Right cardiac atrium (tissue), 5 donors: ENCODE data around the gene LRRC37A. TPM values are rescaled to one million over a fixed set of nuclear protein-coding genes. Genes with fewer than 3 reads are reported as not detected.
"Not testable (repeated sequence)": the region's sequence is repeated elsewhere in the genome, so short reads cannot be mapped to it uniquely, and the experiment has no call there.

Source experiments
- ATAC-seq, 2 donors: fragments of 200-7000 bp; cut with Tn5 transposase; one replicate each; pipeline versions ENCODE4 v1.8.0 to v1.9.1; 2020; ENCODE audit warnings: moderate library complexity in 2 of 2, mild to moderate bottlenecking in 1 of 2
- DNase-seq, 3 donors: peaks; one replicate each; pipeline ENCODE4 v3.0.0-alpha.2; 2020
- H3K27ac ChIP-seq: one replicate; pipeline ENCODE4 v1.5.1; 2013; ENCODE audit warnings: mild to moderate bottlenecking, low read length, control low read depth, moderate library complexity
- H3K27me3 ChIP-seq: one replicate; pipeline ENCODE4 v1.6.1; 2013; ENCODE audit not compliant: control insufficient read depth, insufficient read depth
- H3K4me1 ChIP-seq: one replicate; pipeline ENCODE4 v1.6.1; 2013; ENCODE audit warnings: low read length; ENCODE audit not compliant: control insufficient read depth, insufficient read depth
- H3K4me3 ChIP-seq: one replicate; pipeline ENCODE4 v1.5.1; 2013; ENCODE audit warnings: low read length, control low read depth
- H3K9me3 ChIP-seq: one replicate; pipeline ENCODE4 v1.6.1; 2013; ENCODE audit warnings: low read length; ENCODE audit not compliant: control insufficient read depth
- WGBS: extraction: QIAGEN DNeasy Blood & Tissue Kit; methylation state at CpG from one replicate; pipeline ENCODE4 v1.1.7; 2013; 5-methylcytosine and 5-hydroxymethylcytosine counted together
- intact Hi-C, 4 donors: fragments of 100-400 bp; cut with DNase I; formaldehyde crosslinking; loops; one replicate each; pipeline versions ENCODE4 v1.11.0 to v1.14.0; 2022 to 2023
- polyA plus RNA-seq: library from polyadenylated mRNA; stranded (reverse); fragments of 200-250 nt; gene quantifications from one replicate; pipeline ENCODE4 v1.2.3, GENCODE V29; 2013
- total RNA-seq, 4 donors: library from RNA; stranded (reverse); fragmentation: NEBNext Ultra II Directional; extraction: Animal tissue kit (Norgen Biotek cat#: 25700); gene quantifications; one replicate each; pipeline ENCODE4 v1.2.1, GENCODE V29; 2021
- donor health status: healthy with polysubstance abuse.
- donor health status: DM: no; HTN: yes; CAD: no.
- donor health status: DM: no; HTN: no; CAD: no.
- donor health status: DM: no; HTN: yes; CAD: no; lungs with severe emphysema.
- donor health status: DM: yes; HTN: yes; CAD: no.

The LRRC37A gene
- total and polyA plus RNA-seq, 5 donors, result 0.91 to 2.0 (median 1.6) TPM

DNA sequence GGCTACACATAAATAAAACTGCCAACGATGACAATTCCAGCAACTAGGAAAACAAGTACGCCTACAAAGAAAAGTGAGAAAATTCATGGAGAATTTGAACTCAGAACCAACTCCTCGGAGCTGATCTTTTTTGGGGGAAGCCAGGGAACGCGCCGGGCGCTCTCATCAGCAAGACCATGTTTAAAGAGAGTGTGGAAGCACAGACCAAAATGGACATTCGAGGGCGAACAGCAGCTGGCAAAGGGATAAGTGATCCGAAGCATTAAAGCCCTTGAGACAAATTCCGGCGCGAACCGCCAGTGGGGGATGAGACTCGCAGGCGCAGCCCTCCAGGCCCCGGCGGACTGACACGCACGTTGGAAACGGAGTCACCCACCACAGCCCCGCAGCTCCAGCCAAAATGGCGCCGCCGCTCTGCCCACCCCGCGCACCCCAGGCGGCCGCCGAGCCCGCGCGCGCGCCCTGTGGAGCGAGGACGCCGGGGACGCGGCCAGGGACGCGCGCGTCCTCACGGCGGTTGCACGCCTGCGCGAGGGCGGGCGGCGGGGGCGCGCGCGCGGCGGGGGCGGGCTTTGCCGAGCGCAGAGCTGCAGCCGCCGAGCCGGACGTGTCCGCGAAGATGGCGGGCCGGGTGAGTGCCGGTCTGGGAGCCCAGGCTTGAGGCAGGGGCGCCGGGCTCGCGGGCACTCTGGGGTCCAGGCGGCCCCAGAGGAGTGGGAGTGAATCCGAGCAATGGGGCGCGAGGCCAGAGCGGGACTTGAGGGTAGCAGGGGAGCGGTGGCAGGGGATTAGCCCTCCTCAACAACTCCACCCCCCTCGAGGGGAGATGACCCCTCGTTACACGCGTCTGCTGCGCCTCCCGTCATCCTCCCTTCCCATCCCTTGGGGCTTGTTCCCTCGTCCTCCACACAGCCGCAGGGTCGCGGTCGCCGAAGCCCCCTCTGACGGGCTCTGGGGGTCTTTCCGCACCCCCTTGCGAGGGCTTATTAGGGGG lies 77.6 kb downstream of the LRRC37A start:
- peak; percentile 95 to 97 for ATAC-seq
- H3K4me1 ChIP-seq, DNase-seq, intact Hi-C loops, H3K4me3 ChIP-seq, H3K27me3 ChIP-seq, H3K27ac ChIP-seq, H3K9me3 ChIP-seq: not testable (repeated sequence)
- WGBS, result no CpG with 5 or more reads among the region's 95 CpGs

- H3K4me3 ChIP-seq, DNase-seq, intact Hi-C loops, H3K9me3 ChIP-seq, H3K4me1 ChIP-seq, H3K27me3 ChIP-seq, H3K27ac ChIP-seq: not testable (repeated sequence)
- whole genome bisulfite sequencing, result no CpG with 5 or more reads among the region's 7 CpGs
- ATAC-seq, result peak; percentile 70 to 77
Observed at GRCh38 chr17:46373418-46373817, 78.5 kb downstream of the LRRC37A start.

DNA sequence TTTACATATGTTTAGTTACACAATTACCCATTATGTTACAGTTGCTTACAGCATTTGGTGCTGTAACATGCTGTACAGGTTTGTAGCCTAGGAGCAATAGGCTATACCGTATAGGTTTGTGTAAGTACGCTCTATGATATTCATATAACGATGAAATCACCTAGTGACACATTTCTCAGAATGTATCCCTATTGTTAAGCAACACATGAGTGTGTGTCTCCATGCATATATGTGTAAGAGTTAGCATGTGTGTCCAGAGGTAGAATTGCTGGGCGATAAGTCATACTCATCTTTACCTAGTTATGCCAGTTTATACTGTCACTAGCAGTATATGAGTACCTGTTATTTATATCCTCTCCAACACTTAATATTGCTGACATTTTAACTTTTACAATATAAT lies 88.2 kb downstream of the LRRC37A start:
- peak in 1 of 2 donors; percentile 16 for ATAC-seq

GRCh38 chr17:46385491-46385890 lies 90.6 kb downstream of the LRRC37A start:
- ATAC-seq, H3K27me3 ChIP-seq: not testable (repeated sequence)

More for the DNA sequence above, 88.2 kb downstream of the LRRC37A start:
- intact Hi-C loops, DNase-seq, H3K9me3 ChIP-seq, H3K27ac ChIP-seq, H3K27me3 ChIP-seq, H3K4me1 ChIP-seq, H3K4me3 ChIP-seq: not testable (repeated sequence)
- 96% methylated on average over 3 of the region's 4 CpGs for WGBS

More at GRCh38 chr17:46385491-46385890, 90.6 kb downstream of the LRRC37A start:
- H3K9me3 ChIP-seq, H3K4me1 ChIP-seq, DNase-seq, H3K27ac ChIP-seq, intact Hi-C loops, H3K4me3 ChIP-seq: not testable (repeated sequence)

Other genes with a start within 250 kb of the LRRC37A start
- gene KANSL1, start 101.7 kb upstream of the LRRC37A start, total RNA-seq, result 10 to 100 TPM; 36.2 to 53.8 (median 43.7) TPM
- 15.9 TPM for gene KANSL1, start 101.7 kb upstream of the LRRC37A start, polyA plus RNA-seq
- 10 to 100 TPM; 11.0 to 24.5 (median 16.5) TPM for gene ARL17B, start 66.6 kb downstream of the LRRC37A start, total RNA-seq
- 10.4 TPM for gene ARL17B, start 66.6 kb downstream of the LRRC37A start, polyA plus RNA-seq
- 1 to 10 TPM; 6.1 to 8.1 (median 7.0) TPM for gene LRRC37A2, start 217.3 kb downstream of the LRRC37A start, total RNA-seq
- gene LRRC37A2, start 217.3 kb downstream of the LRRC37A start, polyA plus RNA-seq, result 4.6 TPM